HG03175 (cell line): ENCODE data around the gene STK24.

Experiments used
- ATAC-seq: cut with Tn5 transposase; IDR thresholded peaks from one replicate; pipeline ENCODE4 v1.9.1; 2021; ENCODE audit warnings: mild to moderate bottlenecking, moderate library complexity; ENCODE audit not compliant: unreplicated experiment

STK24 gene

DNA sequence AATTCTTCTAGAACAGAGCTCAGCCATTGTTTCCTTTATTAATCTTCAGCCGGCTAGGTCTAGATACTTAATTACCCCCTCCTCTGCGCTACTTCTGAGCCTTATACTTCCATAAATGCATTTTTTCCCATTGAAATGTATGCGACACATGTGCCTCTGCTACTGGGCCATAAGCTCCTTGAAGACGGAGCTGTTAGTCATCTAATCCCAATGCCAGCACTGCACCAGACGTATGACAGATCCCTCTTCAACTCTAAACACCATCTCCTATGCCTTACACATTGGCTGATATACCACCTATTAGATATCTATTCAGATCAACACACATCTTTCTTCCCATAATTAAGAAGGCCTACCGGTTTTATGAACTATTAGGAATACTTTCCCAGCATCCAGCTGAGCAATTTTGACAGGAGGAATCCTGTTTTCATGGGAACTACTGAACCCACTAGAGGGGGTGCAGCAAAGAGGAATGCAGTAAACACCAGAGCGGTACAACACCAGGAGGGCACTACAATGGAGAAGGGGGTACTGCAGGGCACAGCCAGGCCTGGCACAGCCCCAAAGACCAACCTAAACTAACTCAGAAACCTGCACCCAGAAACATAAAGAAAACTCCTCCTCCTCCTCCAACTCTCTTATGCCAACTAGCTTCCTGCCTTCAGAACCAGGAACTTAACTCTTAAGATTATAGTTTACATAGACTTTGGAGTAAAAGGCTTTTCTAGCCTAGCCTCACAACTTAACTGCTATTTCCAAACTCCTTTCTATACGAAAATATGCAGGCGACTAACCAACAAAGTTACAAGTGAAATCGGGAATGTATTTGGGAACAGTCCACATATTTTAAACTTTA, 18.7 kb downstream of the STK24 start:
- ATAC-seq = no peak

DNA sequence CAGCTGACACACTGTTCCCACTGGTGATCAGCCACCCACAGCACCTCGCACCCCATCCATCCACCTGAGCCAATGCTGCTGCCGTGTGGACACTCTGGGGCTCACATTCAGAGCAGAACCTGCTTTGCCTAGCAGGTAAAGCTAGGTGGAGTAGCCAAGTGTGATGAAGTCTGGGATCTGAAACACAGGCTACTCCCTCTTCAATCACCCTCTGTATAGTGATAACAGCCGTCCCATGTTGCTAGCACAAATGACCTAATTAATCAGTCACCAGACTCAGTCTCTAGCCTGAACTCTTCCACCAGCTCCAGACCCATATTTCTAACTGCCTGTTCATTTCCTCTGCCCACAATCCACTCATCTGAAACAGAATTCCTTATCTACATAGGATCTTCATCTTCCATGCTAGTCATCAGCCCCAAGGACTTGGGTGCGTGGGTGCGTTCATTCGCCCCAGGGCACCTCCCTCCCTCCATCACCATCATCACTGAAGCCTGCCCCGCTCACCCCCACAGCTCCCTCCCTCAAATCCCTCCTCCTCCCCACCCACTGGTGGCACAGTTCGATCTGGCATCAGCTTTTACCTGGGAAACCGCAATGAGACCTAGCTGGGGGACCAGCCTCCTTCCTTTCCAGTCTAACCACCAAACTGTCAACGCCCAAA, 19.8 kb downstream of the STK24 start:
- ATAC-seq = no peak

DNA sequence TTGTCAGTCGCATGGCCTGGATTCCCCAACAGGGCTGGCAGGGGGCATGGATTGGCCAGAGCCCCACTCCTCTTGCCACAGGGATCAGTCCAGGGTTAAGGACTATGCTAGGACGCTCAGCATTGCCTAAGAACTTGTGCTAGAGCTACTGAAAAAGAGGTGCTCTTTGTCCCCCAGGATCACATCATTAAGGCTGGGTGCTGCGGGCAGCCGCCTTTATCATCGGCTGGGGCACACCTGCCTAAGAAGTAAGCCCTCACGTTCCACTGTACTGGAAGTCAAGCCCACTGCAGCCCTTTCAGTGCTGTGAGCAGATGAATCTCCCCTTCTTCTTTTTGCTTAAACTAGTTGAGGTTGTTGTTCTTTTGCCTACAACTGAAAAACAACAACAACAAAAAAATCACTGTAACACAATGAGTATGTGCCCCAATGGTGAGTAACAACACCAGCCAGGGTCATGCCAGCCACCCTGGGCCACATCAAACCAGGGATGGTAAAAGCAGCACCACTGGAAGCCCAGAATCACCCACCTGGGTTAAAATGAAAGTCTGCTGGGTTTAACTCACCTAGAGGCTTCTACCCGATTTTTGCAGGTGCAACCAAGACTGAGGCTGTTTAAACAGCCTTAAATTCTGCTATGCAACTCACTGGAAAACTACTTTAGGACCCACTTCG, 20.6 kb downstream of the STK24 start:
- no peak for ATAC-seq

GRCh38 chr13:98549728-98550317, 27.1 kb downstream of the STK24 start:
- ATAC-seq = peak; percentile 59

DNA sequence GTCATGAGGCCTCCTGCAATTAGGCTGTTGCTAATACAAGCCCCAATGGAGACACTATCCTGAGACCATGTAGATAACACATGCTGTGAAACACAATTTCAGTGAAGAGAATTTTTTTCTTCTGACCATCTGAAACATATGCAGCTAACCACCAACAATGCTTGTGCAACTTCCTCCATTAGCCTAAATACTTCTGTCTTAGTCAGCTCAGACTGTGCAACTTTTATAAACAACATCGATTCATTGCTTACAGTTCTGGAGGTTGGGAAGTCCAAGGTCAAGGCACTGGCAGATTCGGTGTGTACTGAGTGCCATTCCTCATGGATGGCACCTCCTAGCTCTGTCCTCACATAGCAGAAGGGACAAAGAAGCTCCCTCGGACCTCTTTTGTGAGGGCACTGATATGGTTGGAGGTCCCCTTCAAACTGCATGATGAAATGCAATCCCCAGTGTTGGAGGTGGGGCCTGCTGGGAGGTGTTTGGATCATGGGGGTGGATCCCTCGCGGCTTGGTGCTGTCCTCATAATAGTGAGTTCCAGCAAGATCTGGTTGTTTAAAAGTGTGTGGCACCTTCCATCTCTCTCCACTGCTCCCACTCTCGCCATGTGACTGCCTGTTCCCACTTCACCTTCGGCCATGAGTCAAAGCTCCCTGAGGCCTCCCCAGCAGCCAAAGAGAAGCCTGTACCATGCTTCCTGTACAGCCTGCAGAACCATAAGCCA, 27.7 kb downstream of the STK24 start:
- ATAC-seq = no peak

DNA sequence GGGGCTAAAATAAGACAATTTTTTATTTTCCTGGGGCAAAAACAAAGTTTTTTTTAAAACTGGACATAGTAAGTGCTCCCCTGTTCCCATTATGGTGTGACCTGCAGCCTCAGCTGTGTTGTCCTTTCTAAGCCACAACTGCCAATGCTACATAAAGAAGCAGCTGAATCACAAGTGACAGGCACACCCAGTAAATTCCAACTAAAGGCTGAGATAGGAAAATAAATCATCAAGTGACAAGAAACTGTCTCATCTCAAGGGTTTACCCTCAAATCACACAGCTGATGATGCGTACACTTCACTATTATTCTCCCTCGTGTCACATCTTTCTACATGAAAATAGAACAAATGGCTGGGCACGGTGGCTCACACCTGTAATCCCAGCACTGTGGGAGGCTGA, 28.7 kb downstream of the STK24 start:
- no peak for ATAC-seq

GRCh38 chr13:98547455-98547854, 29.5 kb downstream of the STK24 start:
- no peak for ATAC-seq

- ATAC-seq = no peak
These were observed 30.5 kb downstream of the STK24 start for GRCh38 chr13:98546402-98546801.

DNA sequence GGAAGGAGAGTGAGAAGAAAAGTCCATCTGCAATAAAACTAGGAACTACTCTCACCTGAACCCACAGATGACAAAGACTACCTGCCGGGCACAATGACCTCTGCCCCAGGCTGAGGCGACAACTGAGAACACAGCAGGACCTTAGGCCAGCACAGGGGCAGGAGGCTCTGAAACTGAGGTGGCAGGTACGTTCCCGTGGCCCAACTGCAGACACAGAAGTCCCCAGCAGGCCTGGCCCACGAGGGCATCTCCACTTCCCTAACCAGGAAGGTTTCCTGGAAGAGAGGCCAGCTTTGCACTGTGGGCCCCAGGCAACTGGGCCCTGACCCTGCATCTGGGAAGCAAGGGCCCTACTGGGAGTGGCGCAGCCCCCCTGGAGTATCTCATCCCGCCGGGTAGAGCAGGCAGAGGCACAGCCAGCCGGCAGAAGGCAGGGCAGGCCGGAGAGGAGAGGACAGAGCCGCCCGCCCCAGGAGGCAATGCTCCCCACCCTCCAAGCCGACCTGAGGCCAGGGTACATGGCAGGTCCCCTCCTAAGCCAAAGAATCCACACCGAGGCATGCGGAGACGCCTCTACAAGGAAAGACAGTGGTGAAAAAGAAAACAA, 32.7 kb downstream of the STK24 start:
- no peak for ATAC-seq

DNA sequence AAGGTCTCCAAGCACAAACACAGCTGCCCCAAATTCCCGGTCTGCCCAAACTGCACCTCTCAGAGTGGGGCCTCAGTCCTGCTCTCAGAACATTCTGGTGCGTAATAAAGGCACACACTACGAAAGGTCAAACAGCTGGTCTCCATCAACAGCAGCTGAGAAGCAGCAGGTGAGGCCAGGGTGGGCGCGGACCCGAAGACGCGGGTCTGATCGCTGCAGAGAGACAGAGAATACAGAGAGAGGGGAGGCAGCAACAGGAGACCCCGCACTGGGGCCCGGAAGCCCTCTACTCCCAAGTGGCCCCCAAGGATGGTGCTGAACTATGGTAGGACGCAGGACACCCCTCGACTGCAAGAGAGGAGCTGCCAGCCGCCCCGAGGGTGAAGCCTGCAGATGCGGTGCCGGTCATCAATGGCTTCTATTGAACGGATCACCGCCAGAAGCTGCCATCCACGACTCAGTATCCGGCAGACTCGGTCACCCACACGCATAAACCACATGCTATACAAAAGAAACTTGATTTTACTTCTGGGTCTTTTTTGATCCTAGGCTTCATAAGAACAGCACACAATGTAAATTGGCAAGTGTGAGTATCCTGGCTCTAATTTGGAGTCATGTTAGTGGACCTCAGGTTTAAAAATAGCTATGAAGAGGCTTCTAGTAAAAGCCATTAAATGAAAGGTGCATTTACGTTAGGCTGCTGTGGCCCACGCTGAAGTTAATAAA, 33.4 kb downstream of the STK24 start:
- ATAC-seq = no peak

DNA sequence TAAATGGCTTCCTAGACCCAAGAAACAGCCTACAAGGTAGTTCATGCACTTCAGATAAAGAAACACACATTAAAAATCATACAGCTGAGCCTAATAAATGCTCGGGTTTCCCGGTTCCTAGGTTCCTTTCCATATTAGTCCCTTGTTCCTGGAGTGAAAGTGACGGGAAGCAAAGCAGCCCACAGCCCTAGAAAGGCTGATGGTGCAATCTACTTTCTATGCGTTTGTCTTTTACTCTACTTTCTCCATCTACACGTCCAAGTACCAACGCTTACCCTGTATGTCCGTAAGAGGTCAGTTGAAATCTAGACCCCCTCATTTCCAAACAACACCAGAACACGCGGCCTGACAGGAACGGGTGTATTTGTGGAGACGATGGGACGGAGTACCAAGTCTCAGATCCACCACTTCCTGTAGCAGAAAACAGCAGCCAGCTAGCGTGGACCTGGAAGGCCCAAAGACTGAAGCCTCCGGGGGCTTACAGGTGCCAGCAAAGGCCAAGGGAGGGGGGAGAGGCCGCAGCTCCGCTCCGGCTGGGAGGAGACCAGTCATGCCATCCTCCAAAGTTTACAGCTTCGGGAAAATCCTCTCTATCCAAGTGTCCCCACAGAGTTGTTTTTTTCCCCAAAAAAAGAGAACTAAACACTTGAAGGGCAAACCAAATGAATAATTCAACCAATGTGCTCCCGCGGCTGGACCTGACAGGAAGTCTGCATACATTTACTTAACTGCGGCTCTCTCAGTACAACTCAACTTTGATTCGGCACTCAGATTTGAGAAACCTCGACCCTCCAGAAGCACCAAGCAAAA, 34.1 kb downstream of the STK24 start:
- no peak for ATAC-seq

GRCh38 chr13:98541701-98542203, 35.2 kb downstream of the STK24 start:
- no peak for ATAC-seq

GRCh38 chr13:98541191-98541590, 35.7 kb downstream of the STK24 start:
- ATAC-seq = no peak

- ATAC-seq = no peak
These were observed 36.4 kb downstream of the STK24 start for GRCh38 chr13:98540476-98540875.

DNA sequence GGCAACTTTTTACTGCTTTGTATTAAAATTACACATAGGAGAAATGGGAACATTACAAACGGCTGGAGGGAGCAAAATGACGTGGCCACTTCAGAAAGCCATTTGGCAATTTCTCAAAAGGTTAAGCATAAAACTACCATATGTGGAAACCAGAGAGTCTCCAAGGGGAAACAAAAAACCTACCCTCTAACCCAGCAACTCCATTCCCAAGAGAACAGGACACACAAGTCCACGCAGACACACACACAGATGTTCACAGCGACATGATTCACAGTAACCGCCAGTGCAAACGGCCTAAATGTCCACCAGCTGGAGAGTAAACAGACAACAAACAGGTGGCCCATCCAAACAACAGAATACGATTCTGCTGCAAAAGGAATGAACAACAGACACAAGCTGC, 37.2 kb downstream of the STK24 start:
- ATAC-seq = no peak

DNA sequence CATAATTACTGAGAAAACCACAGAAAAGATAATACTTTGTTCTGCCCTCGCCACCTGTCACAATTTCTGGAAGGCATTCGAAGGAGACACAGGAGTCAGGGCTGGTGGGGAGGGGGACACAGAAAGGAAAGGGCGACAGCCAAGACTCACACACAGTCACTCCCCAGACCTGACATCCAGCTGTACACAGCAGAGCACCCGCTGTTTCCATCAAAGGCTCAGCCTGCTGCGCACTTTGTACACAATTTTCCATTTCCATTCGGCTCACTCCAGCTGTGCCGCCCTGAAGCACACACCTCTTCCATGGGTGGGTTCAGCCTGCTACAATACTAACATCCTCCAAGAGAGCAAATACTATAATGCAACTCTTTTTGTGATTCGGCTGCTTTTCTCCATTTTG, 38.0 kb downstream of the STK24 start:
- no peak for ATAC-seq

- ATAC-seq = no peak
These were observed 39.2 kb downstream of the STK24 start for GRCh38 chr13:98537740-98538139.

DNA sequence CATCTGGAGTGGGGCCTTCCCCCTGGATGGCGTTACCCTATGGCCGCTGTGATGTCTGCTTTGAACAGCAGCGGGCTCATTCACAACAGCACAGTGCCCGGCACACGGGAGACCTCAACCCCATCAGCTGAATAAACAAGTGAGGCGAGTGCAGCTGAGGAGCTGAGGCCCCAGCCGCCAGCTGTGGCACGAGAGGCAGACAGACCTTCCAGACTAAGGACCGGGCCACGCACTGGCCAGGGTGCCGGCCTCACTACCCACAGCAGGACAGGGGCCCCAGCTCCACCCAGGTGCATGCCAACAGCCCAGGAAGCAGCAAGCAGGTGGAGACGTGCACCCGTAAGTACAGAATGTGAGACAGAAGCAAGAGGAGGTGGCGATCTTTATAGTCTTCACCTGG, 39.6 kb downstream of the STK24 start:
- no peak for ATAC-seq

GRCh38 chr13:98536729-98537128, 40.2 kb downstream of the STK24 start:
- no peak for ATAC-seq
